K562 (cell line): ENCODE data around the gene TRNT1. TPM values are rescaled to one million over a fixed set of nuclear protein-coding genes. Genes with fewer than 3 reads are reported as not detected.

Source experiments
- ATF1 ChIP-seq, 2 experiments: fragments of 450-650 bp in 1 of 2; IDR thresholded peaks; 2 replicates each; pipeline ENCODE4 v1.6.1; 2016; ENCODE audit warnings: missing compliant biosample characterization in 1 of 2, missing genetic modification characterization in 1 of 2
- BCOR ChIP-seq: fragments of 450-650 bp; IDR thresholded peaks from 2 replicates; pipeline ENCODE4 v1.6.1; 2016
- CBFA2T3 ChIP-seq: fragments of 450-650 bp; IDR thresholded peaks from 2 replicates; pipeline ENCODE4 v1.6.1; 2017
- EGR1 ChIP-seq: fragments of 450-650 bp; conservative IDR thresholded peaks from 2 replicates; pipeline ENCODE4 v1.6.1; 2017; ENCODE audit warnings: mild to moderate bottlenecking
- EP300 ChIP-seq: IDR thresholded peaks from 2 replicates; pipeline ENCODE4 v1.6.1; 2012; ENCODE audit warnings: low read length, improper control_type of control experiment
- GATA2 ChIP-seq: sonication (generic); formaldehyde crosslinking; IDR thresholded peaks from 2 replicates; pipeline ENCODE4 v1.4.0; 2020; ENCODE audit warnings: mild to moderate bottlenecking, missing genetic modification reagents
- JUND ChIP-seq, 2 experiments: IDR thresholded peaks; 2 replicates in 1 of 2; 3 replicates in 1 of 2; pipeline ENCODE4 v1.6.1; 2011; ENCODE audit warnings: borderline replicate concordance in 2 of 2, low read depth in 2 of 2, low read length in 2 of 2, improper control_type of control experiment in 1 of 2, missing biosample characterization in 1 of 2, missing genetic modification characterization in 1 of 2, missing genetic modification reagents in 1 of 2
- KLF16 ChIP-seq: IDR thresholded peaks from 2 replicates; pipeline ENCODE4 v1.6.1; 2016; ENCODE audit warnings: antibody characterized with exemption
- NCOA1 ChIP-seq: fragments of 450-650 bp; IDR thresholded peaks from 2 replicates; pipeline ENCODE4 v1.6.1; 2016; ENCODE audit warnings: low read depth
- NR4A1 ChIP-seq, 2 experiments: fragments of 250-450 bp in 1 of 2; fragments of 450-650 bp in 1 of 2; sonication (Bioruptor Pico) in 1 of 2; IDR thresholded peaks; 2 replicates each; pipeline versions ENCODE4 v1.4.0 to v1.6.1; 2016 to 2020; ENCODE audit warnings: mild to moderate bottlenecking in 2 of 2, missing compliant biosample characterization in 1 of 2, missing genetic modification characterization in 1 of 2, moderate library complexity in 1 of 2
- POLR2B ChIP-seq: fragments of 450-650 bp; IDR thresholded peaks from 2 replicates; pipeline ENCODE4 v1.6.1; 2018; ENCODE audit warnings: low read depth; ENCODE audit not compliant: partially characterized antibody
- SMARCC2 ChIP-seq: fragments of 450-650 bp; IDR thresholded peaks from 2 replicates; pipeline ENCODE4 v1.6.1; 2017; ENCODE audit warnings: antibody characterized with exemption, moderate library complexity, mild to moderate bottlenecking, low read depth
- TAF15 ChIP-seq: fragments of 200-400 bp; formaldehyde crosslinking; IDR thresholded peaks from 2 replicates; pipeline ENCODE4 v1.6.1; 2017; ENCODE audit warnings: mild to moderate bottlenecking, low read depth, low read length, moderate library complexity
- XRCC3 ChIP-seq: fragments of 450-650 bp; IDR thresholded peaks from 2 replicates; pipeline ENCODE4 v1.6.1; 2017; ENCODE audit warnings: mild to moderate bottlenecking, moderate library complexity
- ZBTB8A ChIP-seq: fragments of 450-650 bp; IDR thresholded peaks from 2 replicates; pipeline ENCODE4 v1.6.1; 2018; ENCODE audit warnings: mild to moderate bottlenecking, moderate library complexity; ENCODE audit not compliant: partially characterized antibody
- ZNF12 ChIP-seq: sonication (generic); formaldehyde crosslinking; IDR thresholded peaks from 2 replicates; pipeline ENCODE4 v1.4.0; 2020; ENCODE audit warnings: mild to moderate bottlenecking, missing genetic modification reagents
- ZNF197 ChIP-seq: fragments of 200-800 bp; sonication (Bioruptor generic); IDR thresholded peaks from 2 replicates; pipeline ENCODE4 v1.6.1; 2016; ENCODE audit warnings: low read depth, missing genetic modification characterization, missing compliant biosample characterization
- ZNF586 ChIP-seq: fragments of 450-650 bp; formaldehyde crosslinking; conservative IDR thresholded peaks from 2 replicates; pipeline ENCODE4 v1.4.0; 2020; ENCODE audit warnings: mild to moderate bottlenecking, moderate library complexity
- ZNF589 ChIP-seq: fragments of 200-800 bp; sonication (Bioruptor generic); IDR thresholded peaks from 2 replicates; pipeline ENCODE4 v1.6.1; 2016; ENCODE audit warnings: low read depth, missing genetic modification characterization, missing compliant biosample characterization
- ZNF644 ChIP-seq: fragments of 200-800 bp; sonication (Bioruptor generic); IDR thresholded peaks from 2 replicates; pipeline ENCODE4 v1.6.1; 2016; ENCODE audit warnings: low read depth, missing genetic modification characterization, missing compliant biosample characterization
- polyA plus RNA-seq, 8 experiments: library from polyadenylated mRNA; depleted of rRNA in 4 of 8; stranded (reverse) in 5 of 8; unstranded in 3 of 8; fragments of >200 nt; fragmentation: Nextera tagmentation in 2 of 8; fragmentation: Illumina TruSeq in 1 of 8; extraction: Ambion mirVana in 2 of 8; extraction: Trizol in 1 of 8; gene quantifications; 2 replicates each; pipeline versions ENCODE4 v1.2.1 to v1.2.3, GENCODE V29; 2011 to 2014; ENCODE audit warnings: inconsistent platforms in 1 of 8, missing spikeins in 1 of 8
- total RNA-seq, 7 experiments: library from RNA; depleted of rRNA in 6 of 7; stranded (reverse); fragments of >200 nt in 6 of 7; fragmentation: Illumina TruSeq in 2 of 7; extraction: Trizol in 2 of 7; gene quantifications; 2 replicates each; pipeline versions ENCODE4 v1.2.1 to v1.2.3, GENCODE V29; 2011 to 2021; ENCODE audit warnings: low replicate concordance in 1 of 7
- TF ChIP-seq, protein P1 (sequence below), 2 experiments: fragments of 450-650 bp; conservative IDR thresholded peaks; 2 replicates each; pipeline ENCODE4 v1.6.1; 2017; ENCODE audit warnings: mild to moderate bottlenecking in 2 of 2, moderate library complexity in 2 of 2
- TF ChIP-seq, protein P2 (sequence below): fragments of 450-650 bp; formaldehyde crosslinking; IDR thresholded peaks from 2 replicates; pipeline ENCODE4 v1.4.0; 2022; ENCODE audit warnings: missing genetic modification characterization
- TF ChIP-seq, protein P3 (sequence below), 2 experiments: IDR thresholded peaks; 2 replicates each; pipeline ENCODE4 v1.6.1; 2012; ENCODE audit warnings: improper control_type of control experiment in 2 of 2, low read depth in 2 of 2, low read length in 2 of 2, borderline replicate concordance in 1 of 2

Gene TRNT1
- total and polyA plus RNA-seq, 9 of the 15 experiments (the other 6 are each of a cell fraction or from before 2014, with no cell fraction given), result 38.1 to 58.2 (median 47.4) TPM

GRCh38 chr3:3191675-3192285 lies 65.0 kb downstream of the TRNT1 start (continued):
- TF ChIP-seq ZNF644 (peak; percentile 48; the same call in 1 of the 2 replicates), NR4A1 (CRISPR knock-in tag; IDR thresholded peaks at IDR 0.05) (no peak), NR4A1 (tag; IDR thresholded peaks at IDR 0.05) (peak; percentile 59; the same call in 1 of the 2 replicates), ZBTB8A (no peak), XRCC3 (no peak), ZNF197 (CRISPR knock-in tag) (0 out of 2 replicates have a peak, but pooled peaks have one; percentile 31), GATA2 (CRISPR knock-in tag) (peak; percentile 68), NCOA1 (no peak), CBFA2T3 (peak; percentile 87), ZNF12 (no peak), JUND (IDR thresholded peaks at IDR 0.05; ENCODE audit: borderline replicate concordance, low read depth, low read length) (peak; percentile 63), JUND (tag; IDR thresholded peaks at IDR 0.05; ENCODE audit: borderline replicate concordance, low read depth, low read length) (peak; percentile 71; the same call in 2 of the 3 replicates), SMARCC2 (peak; percentile 35; the same call in 1 of the 2 replicates), EGR1 (no peak), POLR2B (no peak), ZNF589 (CRISPR knock-in tag) (no peak), BCOR (no peak), TAF15 (no peak), KLF16 (peak; percentile 44; the same call in 1 of the 2 replicates), EP300 (peak; percentile 70; the same call in 1 of the 2 replicates), ATF1 (CRISPR knock-in tag; IDR thresholded peaks at IDR 0.05) (no peak), ATF1 (tag; IDR thresholded peaks at IDR 0.05) (peak; percentile 56; the same call in 1 of the 2 replicates), ZNF586 (CRISPR knock-in tag) (no peak)
- TF ChIP-seq, protein P1, sequence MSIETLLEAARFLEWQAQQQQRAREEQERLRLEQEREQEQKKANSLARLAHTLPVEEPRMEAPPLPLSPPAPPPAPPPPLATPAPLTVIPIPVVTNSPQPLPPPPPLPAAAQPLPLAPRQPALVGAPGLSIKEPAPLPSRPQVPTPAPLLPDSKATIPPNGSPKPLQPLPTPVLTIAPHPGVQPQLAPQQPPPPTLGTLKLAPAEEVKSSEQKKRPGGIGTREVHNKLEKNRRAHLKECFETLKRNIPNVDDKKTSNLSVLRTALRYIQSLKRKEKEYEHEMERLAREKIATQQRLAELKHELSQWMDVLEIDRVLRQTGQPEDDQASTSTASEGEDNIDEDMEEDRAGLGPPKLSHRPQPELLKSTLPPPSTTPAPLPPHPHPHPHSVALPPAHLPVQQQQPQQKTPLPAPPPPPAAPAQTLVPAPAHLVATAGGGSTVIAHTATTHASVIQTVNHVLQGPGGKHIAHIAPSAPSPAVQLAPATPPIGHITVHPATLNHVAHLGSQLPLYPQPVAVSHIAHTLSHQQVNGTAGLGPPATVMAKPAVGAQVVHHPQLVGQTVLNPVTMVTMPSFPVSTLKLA (conservative IDR thresholded peaks at IDR 0.05), result peak; percentile 39 to 62; a peak in 1 of 4 replicates
- TF ChIP-seq, protein P2, sequence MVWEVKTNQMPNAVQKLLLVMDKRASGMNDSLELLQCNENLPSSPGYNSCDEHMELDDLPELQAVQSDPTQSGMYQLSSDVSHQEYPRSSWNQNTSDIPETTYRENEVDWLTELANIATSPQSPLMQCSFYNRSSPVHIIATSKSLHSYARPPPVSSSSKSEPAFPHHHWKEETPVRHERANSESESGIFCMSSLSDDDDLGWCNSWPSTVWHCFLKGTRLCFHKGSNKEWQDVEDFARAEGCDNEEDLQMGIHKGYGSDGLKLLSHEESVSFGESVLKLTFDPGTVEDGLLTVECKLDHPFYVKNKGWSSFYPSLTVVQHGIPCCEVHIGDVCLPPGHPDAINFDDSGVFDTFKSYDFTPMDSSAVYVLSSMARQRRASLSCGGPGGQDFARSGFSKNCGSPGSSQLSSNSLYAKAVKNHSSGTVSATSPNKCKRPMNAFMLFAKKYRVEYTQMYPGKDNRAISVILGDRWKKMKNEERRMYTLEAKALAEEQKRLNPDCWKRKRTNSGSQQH (CRISPR knock-in tag), result no peak
- TF ChIP-seq, protein P3, sequence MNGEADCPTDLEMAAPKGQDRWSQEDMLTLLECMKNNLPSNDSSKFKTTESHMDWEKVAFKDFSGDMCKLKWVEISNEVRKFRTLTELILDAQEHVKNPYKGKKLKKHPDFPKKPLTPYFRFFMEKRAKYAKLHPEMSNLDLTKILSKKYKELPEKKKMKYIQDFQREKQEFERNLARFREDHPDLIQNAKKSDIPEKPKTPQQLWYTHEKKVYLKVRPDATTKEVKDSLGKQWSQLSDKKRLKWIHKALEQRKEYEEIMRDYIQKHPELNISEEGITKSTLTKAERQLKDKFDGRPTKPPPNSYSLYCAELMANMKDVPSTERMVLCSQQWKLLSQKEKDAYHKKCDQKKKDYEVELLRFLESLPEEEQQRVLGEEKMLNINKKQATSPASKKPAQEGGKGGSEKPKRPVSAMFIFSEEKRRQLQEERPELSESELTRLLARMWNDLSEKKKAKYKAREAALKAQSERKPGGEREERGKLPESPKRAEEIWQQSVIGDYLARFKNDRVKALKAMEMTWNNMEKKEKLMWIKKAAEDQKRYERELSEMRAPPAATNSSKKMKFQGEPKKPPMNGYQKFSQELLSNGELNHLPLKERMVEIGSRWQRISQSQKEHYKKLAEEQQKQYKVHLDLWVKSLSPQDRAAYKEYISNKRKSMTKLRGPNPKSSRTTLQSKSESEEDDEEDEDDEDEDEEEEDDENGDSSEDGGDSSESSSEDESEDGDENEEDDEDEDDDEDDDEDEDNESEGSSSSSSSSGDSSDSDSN (IDR thresholded peaks at IDR 0.05; ENCODE audit: borderline replicate concordance in 1 of 2, low read depth in 2 of 2, low read length in 2 of 2), result 0 out of 4 replicates have a peak, but pooled peaks of 1 of the 2 experiments have one; percentile 37
